ENCODE data around the gene ACTR3C.
"Not testable (repeated sequence)": the region's sequence is repeated elsewhere in the genome, so short reads cannot be mapped to it uniquely, and the experiment has no call there.

Gene ACTR3C

DNA sequence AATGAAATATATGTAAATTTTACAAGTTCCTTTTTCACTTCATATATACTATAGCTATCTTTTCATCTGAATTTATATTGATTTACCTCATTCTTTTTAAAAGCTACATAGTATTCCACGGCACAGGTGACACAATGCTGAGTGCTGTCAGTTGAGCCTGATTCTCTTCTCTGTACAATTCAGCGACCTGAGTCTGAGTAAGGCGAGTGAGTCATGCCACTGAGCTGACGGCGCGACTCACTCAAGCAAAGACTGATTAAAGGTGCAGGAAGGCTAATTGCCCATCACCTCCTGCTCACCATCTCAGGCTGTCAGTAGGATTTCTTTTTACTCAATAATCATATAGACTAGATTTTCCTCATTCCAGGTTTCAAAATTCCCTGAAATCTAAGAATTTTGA is 39.7 kb downstream of the ACTR3C start:
- H3K4me3 Mint-ChIP-seq, DNase-seq, H3K27ac Mint-ChIP-seq, H3K9me3 Mint-ChIP-seq, H3K36me3 Mint-ChIP-seq, H3K4me1 Mint-ChIP-seq, H3K27me3 Mint-ChIP-seq, CTCF ChIA-PET: not testable (repeated sequence)

DNA sequence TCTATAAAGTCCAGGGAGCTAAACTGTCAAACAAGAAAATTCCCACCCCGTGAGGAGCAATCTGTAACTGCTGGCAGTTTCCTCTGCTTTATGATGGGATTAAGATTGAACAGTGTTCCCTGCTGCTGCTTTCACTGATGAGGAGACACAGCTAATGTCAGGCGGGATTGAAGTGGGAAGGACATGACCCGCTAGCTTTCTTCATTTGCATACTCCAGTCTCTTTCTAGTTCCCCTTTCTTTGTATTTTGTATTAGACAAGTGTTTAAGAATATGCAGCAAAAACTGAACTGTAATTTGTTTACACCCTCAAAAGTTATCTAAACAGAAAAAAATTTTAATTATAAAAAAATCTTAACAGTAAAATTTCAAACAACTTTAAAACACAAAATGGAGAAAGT is 40.2 kb downstream of the ACTR3C start:
- H3K4me1 Mint-ChIP-seq, CTCF ChIA-PET, H3K36me3 Mint-ChIP-seq, H3K9me3 Mint-ChIP-seq, H3K27me3 Mint-ChIP-seq, H3K4me3 Mint-ChIP-seq, DNase-seq, H3K27ac Mint-ChIP-seq: not testable (repeated sequence)

DNA sequence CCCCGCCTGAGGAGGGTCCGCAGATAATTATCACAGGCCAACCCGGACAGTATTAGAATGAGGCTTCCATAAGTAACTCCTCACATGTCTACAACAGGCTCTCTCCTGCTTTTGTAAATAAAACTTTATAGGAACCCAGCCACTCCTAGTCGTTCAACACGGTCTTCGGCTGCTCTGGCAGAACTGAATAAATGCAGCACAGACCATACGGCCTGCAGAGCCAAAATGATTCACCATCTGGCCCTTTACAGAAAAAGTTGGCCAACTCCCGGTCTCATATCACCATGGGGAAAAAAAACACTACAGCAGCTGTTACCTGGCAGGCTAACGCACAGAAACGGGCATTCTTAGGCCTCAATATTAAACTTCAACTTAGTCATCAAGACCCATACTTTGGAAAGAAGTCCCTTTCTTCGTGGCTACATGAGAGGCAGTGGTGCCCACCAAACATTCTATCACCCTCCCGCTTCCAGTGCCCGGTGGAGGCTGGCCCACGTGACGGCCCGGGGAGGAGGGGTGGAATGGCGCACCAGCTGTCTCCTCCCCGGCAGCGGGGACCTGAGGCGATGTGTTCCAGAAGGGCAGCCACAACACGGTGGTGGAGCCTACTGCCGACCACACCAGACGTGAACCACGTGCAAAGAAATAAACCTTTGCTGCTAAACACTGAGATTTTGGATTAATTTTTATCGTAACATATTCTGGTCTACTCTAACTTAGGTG is 41.5 kb downstream of the ACTR3C start:
- H3K4me3 Mint-ChIP-seq, H3K27ac Mint-ChIP-seq: not testable (repeated sequence)

DNA sequence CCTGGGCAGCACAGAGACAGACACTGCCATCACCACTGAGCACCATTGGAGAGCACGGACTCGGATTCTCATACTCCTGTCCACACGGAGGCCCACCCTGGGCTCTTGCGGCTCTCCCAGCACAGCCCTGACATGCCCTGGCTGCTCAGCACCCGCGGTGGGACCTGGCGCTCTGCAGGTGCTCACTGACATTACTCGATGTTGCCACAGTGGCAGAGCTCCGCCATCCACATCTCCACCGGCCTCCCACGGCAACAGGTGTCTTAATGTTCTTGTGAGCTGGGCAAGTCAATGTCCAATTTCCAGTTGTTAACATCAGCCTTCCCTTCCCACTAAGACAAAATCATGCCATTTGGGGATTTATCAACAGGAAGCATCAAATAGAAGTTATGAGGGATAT is 45.0 kb downstream of the ACTR3C start:
- not testable (repeated sequence) for H3K36me3 Mint-ChIP-seq, H3K9me3 Mint-ChIP-seq, H3K27ac Mint-ChIP-seq, H3K4me3 Mint-ChIP-seq, H3K4me1 Mint-ChIP-seq, DNase-seq, H3K27me3 Mint-ChIP-seq
- CTCF ChIA-PET = interaction anchor here (0.6 kb wide), 1 partner anchor 77 kb away, joined by 3 read pairs; no protein-coding TSS in a partner anchor

More for the DNA sequence above, 41.5 kb downstream of the ACTR3C start:
- H3K4me1 Mint-ChIP-seq, H3K27me3 Mint-ChIP-seq, H3K9me3 Mint-ChIP-seq, H3K36me3 Mint-ChIP-seq, DNase-seq, CTCF ChIA-PET: not testable (repeated sequence)

DNA sequence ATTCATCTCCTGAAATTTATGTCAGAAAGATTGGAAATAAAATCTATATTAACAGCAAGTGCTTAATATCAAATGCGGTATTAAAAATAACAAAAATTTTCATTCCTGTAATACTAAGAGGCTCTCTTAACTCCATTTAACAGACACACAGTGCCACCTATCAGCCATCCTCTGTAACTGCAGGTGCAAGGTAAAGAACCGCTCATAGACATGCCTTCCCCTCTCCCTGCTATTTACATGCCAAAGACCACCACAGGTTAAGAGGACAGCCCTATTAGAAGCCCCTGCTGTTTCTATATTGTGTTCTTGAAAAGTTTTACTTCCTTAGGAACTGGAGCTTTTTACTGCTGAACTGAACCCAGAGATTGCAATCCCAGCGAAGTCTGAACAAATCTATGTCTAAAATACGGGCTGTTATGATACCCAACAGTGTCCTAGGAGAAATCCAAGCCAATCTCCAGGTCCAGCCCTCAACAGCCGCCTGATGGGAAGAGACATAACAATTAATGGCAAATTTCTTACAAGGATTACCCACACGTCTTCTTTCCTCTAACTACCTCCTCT is 47.1 kb downstream of the ACTR3C start:
- DNase-seq = peak; percentile 43

DNA sequence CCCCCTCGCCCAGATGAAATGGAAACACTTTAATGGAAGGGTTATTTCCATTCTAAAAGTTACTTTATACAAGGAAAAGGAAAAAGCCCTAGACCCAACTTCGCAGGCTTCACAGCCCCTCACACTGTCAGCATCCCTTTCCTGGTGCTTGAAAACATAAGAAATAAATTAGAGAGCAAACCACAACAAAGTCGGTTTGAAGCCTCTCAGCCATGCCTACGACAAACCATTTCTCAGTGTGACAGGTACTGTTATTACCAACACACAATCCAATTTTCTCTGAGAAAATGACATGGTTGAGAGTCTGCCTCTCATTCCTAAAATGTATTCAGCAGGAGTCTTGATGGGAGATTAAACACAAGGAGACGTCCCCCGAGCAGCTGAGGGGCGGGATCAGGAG is 51.4 kb downstream of the ACTR3C start:
- not testable (repeated sequence) for H3K36me3 Mint-ChIP-seq, H3K4me1 Mint-ChIP-seq, H3K4me3 Mint-ChIP-seq, H3K27me3 Mint-ChIP-seq, H3K27ac Mint-ChIP-seq, DNase-seq, H3K9me3 Mint-ChIP-seq
- CTCF ChIA-PET = interaction anchor here (1.0 kb wide), 1 partner anchor 388 kb away, joined by 4 read pairs; no protein-coding TSS in a partner anchor

More for the DNA sequence above, 47.1 kb downstream of the ACTR3C start:
- H3K9me3 Mint-ChIP-seq, H3K36me3 Mint-ChIP-seq, H3K4me3 Mint-ChIP-seq, H3K27ac Mint-ChIP-seq, H3K27me3 Mint-ChIP-seq, H3K4me1 Mint-ChIP-seq, CTCF ChIA-PET: not testable (repeated sequence)

DNA sequence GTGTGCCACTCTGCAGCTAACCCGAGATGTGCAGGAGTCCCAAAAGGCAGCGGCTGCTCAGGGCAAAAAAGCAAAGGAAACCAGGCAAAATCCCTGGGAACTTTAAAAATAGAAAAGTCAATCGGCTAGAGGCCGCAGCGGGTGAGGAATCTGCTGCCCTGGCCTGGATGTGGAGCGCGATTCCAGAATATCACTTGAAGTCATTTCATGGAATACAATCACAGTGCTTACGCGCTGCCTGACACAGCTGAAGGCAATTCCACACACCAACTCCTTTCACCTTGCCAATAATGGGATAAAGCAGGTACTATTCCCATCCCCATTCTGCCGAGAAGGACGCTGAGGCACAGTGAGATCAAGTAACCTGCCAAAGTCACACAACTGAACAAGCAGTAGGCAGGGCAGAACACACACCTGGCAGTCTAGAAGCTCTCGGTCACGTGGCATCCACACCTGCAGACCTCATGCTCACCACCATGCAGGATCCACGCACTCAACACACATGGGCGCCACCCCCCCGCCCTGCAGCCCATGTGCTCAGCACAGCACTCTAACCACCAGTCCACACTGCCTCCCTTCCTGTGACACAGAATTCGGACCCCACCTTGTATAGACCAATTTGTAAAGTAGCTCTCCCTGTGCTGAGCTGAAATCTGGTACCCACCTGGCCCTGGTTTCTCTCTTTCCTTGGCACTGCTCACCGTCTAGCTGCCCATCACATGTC is 53.1 kb downstream of the ACTR3C start:
- H3K9me3 Mint-ChIP-seq, DNase-seq, H3K27ac Mint-ChIP-seq, H3K4me3 Mint-ChIP-seq, H3K4me1 Mint-ChIP-seq, CTCF ChIA-PET, H3K27me3 Mint-ChIP-seq, H3K36me3 Mint-ChIP-seq: not testable (repeated sequence)

DNA sequence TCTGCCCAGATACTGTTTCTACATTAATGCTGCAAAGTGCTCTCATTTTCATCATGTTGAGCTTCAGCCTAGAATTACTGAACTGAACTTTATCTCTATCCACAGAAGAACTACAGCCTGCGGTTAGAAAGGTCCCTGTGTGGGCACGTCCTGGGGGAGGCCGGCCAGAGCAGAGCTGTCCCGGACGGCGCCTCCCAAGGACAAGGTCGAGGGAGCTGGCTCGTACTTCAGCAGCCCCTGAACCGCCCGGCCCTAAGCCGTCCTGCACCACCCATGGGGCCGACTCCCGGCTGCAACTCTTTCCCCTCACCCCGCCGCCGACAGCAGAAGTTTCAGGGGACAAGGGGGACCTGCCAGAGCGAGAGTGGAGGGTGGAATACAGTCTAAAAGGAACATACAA is 54.5 kb downstream of the ACTR3C start:
- H3K4me1 Mint-ChIP-seq, H3K4me3 Mint-ChIP-seq, H3K27me3 Mint-ChIP-seq, H3K27ac Mint-ChIP-seq, CTCF ChIA-PET, H3K36me3 Mint-ChIP-seq, DNase-seq, H3K9me3 Mint-ChIP-seq: not testable (repeated sequence)

DNA sequence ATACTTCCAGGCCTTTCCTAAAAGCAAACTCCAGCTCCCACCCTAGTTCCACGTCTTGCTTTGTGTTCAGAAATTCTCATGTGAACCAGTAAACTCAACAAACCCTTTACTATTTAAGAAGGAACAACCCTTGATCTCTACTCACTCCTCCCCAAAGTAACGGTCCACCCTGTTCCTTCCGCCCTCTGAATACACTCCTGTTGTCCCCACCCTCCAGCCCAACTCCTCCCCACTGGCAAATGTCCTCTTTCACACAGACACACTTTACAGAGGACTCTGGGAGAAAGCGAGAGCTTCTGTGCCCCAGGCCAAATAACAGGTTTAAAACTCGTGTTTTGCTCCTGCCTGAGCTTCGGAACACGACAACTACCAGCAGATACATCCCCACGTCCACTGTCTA is 55.1 kb downstream of the ACTR3C start:
- H3K4me1 Mint-ChIP-seq, H3K27me3 Mint-ChIP-seq, DNase-seq, H3K4me3 Mint-ChIP-seq, H3K9me3 Mint-ChIP-seq, H3K27ac Mint-ChIP-seq, H3K36me3 Mint-ChIP-seq, CTCF ChIA-PET: not testable (repeated sequence)

DNA sequence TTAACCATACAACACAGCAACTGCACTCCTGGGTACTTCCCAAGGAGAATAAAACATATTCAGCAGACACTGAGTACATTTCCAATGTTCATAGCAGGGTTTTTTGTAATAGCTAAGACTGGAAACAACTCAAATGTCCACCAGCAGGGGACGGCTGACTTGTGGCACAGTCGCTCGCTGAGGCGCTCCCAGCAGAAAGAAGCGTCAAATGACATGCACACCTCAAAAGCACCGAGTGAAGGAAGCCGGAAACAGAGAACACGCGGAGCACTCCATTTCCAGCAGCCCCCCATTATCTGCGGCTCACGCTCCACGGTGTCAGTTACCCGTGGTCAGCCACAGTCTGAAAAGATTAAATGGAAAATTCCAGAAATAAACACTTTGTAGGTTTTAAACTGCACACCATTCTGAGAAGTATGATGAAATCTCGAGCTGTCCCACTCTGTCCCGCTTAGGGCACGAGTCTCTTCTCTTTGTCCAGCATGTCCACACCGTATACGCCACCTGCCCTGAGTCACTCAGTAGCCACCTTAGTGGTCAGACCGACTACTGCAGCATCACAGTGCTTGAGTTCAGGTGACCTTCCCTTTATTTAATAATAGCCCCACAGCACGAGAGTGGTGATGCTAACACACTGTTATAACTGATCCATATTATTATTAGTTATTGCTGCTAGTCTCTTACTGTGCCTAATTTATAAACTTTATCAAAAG is 56.2 kb downstream of the ACTR3C start:
- H3K27ac Mint-ChIP-seq, H3K4me3 Mint-ChIP-seq, CTCF ChIA-PET, H3K9me3 Mint-ChIP-seq, H3K36me3 Mint-ChIP-seq, H3K4me1 Mint-ChIP-seq, DNase-seq, H3K27me3 Mint-ChIP-seq: not testable (repeated sequence)

DNA sequence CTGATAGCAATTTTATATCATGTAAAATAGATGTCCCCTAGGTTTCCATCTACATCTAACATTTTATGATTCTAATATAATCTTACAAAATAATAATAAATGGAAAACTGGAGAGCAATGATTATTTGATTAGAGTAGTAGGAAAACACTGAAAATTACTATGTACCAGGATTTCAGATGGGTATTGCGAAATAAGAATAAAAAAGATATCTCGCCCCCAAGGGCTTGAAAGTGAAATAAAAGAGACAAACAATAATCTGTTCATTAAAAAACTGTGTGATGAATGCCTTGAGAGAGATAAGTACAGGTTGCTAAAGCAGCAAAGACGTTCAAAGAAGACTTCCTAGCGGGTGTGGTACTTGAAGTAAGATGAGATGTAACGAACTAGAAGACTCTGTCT is 60.7 kb downstream of the ACTR3C start:
- H3K4me3 Mint-ChIP-seq, H3K36me3 Mint-ChIP-seq, H3K4me1 Mint-ChIP-seq, CTCF ChIA-PET, H3K27me3 Mint-ChIP-seq, DNase-seq, H3K9me3 Mint-ChIP-seq, H3K27ac Mint-ChIP-seq: not testable (repeated sequence)

DNA sequence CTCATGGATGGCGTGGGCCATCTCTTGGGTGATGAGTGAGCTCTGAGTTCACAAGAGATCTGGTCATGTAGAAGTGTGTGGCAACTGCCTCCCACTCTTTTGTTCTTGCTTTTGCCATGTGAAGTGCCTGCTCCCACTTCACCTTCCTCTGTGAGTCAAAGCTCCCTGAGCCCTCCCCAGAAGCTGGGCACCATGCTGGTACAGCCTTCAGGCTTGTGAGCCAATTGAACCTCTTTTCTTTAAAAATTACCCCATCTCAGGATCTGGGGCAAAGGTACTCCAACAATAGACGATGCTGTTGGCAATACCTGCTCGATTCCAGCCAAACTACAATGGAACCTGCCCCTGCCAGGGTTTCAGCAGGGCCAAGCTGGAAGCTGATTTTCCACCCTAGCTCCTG is 75.6 kb downstream of the ACTR3C start:
- H3K36me3 Mint-ChIP-seq, DNase-seq, H3K27ac Mint-ChIP-seq, H3K4me3 Mint-ChIP-seq, H3K4me1 Mint-ChIP-seq, H3K27me3 Mint-ChIP-seq, H3K9me3 Mint-ChIP-seq, CTCF ChIA-PET: not testable (repeated sequence)

DNA sequence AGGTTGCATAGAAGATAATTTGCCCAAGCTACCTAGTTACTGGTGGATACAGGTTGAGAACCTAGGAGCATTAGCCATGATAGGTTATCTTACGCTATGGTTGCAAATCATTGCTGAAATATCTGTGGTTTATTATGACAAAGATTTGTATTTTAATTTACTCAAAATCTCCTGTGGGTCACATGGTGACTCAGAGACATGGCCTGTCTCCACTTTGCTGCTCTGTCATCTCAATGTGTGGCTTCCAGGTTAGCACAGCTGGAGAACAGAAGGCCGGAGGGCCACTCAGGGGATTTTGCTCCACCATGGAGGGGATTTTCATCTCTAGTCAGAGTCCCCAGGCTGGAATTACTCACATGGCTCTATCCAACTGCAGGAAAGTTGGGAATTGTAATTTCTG is 78.1 kb downstream of the ACTR3C start:
- DNase-seq, H3K4me3 Mint-ChIP-seq, H3K9me3 Mint-ChIP-seq, H3K27ac Mint-ChIP-seq, CTCF ChIA-PET, H3K27me3 Mint-ChIP-seq, H3K36me3 Mint-ChIP-seq, H3K4me1 Mint-ChIP-seq: not testable (repeated sequence)

DNA sequence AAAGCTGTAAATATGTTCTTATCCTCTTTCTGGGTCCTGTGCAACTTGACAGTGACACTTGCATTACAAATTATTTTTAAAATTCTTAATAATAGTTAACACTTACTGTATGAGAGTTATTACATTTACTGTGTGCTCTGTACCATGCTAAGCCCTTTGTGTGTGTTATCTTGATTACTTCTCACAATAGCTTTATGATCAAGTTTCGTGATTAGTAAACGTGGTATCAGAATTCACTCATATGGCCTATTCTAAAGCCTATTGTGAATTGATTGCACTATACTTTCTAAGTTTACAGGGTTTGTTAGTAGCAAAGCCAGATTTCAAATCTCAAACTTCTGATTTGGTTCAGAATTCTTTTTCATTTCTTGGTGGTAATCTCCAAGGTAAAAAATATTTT is 80.4 kb downstream of the ACTR3C start:
- H3K4me3 Mint-ChIP-seq, H3K27ac Mint-ChIP-seq, DNase-seq, H3K4me1 Mint-ChIP-seq, CTCF ChIA-PET, H3K27me3 Mint-ChIP-seq, H3K36me3 Mint-ChIP-seq, H3K9me3 Mint-ChIP-seq: not testable (repeated sequence)

DNA sequence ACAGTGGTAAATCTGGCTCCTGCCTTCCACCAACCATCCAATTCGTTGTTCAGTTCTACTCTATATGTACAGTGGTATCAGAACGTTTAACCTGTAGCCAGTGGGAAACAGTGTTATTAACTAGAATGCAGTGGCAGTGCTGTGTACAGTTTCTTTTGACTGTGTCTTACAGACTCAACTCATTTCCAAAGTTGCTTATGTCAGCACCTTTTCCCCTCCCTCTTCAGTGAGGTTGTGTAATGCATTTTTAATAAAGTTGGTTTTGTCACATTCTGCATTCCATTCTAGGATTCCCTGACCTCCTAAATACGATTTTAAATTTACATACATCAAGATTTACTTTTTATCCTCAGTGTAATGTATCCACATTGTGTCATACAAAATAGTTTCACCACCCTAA is 97.9 kb downstream of the ACTR3C start:
- DNase-seq, H3K4me1 Mint-ChIP-seq, CTCF ChIA-PET, H3K36me3 Mint-ChIP-seq, H3K27ac Mint-ChIP-seq, H3K9me3 Mint-ChIP-seq, H3K4me3 Mint-ChIP-seq: not testable (repeated sequence)
- H3K27me3 Mint-ChIP-seq = peaks cover 24% of the 10 kb centered on the region
